ENCODE data around the gene SLC26A11. TPM values are rescaled to one million over a fixed set of nuclear protein-coding genes. Genes with fewer than 3 reads are reported as not detected.

SLC26A11 gene
- total RNA-seq, 1 donor from 2014 or later, result 23.6 TPM

- Mint-ChIP-seq H3K27ac (no peak overlapping the region), H3K36me3 (peaks cover 3% of the 10 kb centered on the region), H3K27me3 (no peaks in the 10 kb centered on the region), H3K4me1 (ENCODE audit: unreplicated experiment) (no peaks in the 10 kb centered on the region), H3K9me3 (no peaks in the 10 kb centered on the region), H3K4me3 (no peak overlapping the region)
- DNase-seq (ENCODE audit: extremely low spot score, unreplicated experiment), result no peak
- no peak for TF ChIP-seq CTCF (conservative IDR thresholded peaks at IDR 0.05)
These were observed 65.2 kb downstream of the SLC26A11 start for GRCh38 chr17:80285237-80285920.

- Mint-ChIP-seq H3K27ac (no peak overlapping the region), H3K9me3 (no peaks in the 10 kb centered on the region), H3K4me3 (no peak overlapping the region), H3K27me3 (no peaks in the 10 kb centered on the region), H3K36me3 (peaks cover 8% of the 10 kb centered on the region), H3K4me1 (ENCODE audit: unreplicated experiment) (no peaks in the 10 kb centered on the region)
- no peak for DNase-seq (ENCODE audit: extremely low spot score, unreplicated experiment)
- TF ChIP-seq CTCF (conservative IDR thresholded peaks at IDR 0.05), result no peak
These were observed 66.4 kb downstream of the SLC26A11 start for GRCh38 chr17:80286638-80286960.

GRCh38 chr17:80287038-80287437 is 66.8 kb downstream of the SLC26A11 start:
- no peaks in the 10 kb centered on the region for H3K27me3 Mint-ChIP-seq
- DNase-seq (ENCODE audit: extremely low spot score, unreplicated experiment), result no peak
- H3K4me1 Mint-ChIP-seq (ENCODE audit: unreplicated experiment), result no peaks in the 10 kb centered on the region
- no peak overlapping the region for H3K27ac Mint-ChIP-seq
- TF ChIP-seq CTCF (conservative IDR thresholded peaks at IDR 0.05), result no peak
- no peaks in the 10 kb centered on the region for H3K9me3 Mint-ChIP-seq
- peaks cover 9% of the 10 kb centered on the region for H3K36me3 Mint-ChIP-seq
- no peak overlapping the region for H3K4me3 Mint-ChIP-seq

- Mint-ChIP-seq H3K27ac (no peak overlapping the region), H3K4me3 (no peak overlapping the region), H3K9me3 (no peaks in the 10 kb centered on the region), H3K4me1 (ENCODE audit: unreplicated experiment) (no peaks in the 10 kb centered on the region), H3K36me3 (peaks cover 12% of the 10 kb centered on the region), H3K27me3 (no peaks in the 10 kb centered on the region)
- no peak for DNase-seq (ENCODE audit: extremely low spot score, unreplicated experiment)
- TF ChIP-seq CTCF (conservative IDR thresholded peaks at IDR 0.05), result no peak
These were observed 67.8 kb downstream of the SLC26A11 start for GRCh38 chr17:80287806-80288567.

- H3K27ac Mint-ChIP-seq, result no peak overlapping the region
- H3K4me3 Mint-ChIP-seq, result no peak overlapping the region
- H3K4me1 Mint-ChIP-seq (ENCODE audit: unreplicated experiment), result no peaks in the 10 kb centered on the region
- no peaks in the 10 kb centered on the region for H3K27me3 Mint-ChIP-seq
- DNase-seq (ENCODE audit: extremely low spot score, unreplicated experiment), result no peak
- no peak for TF ChIP-seq CTCF (conservative IDR thresholded peaks at IDR 0.05)
- peaks cover 16% of the 10 kb centered on the region for H3K36me3 Mint-ChIP-seq
- H3K9me3 Mint-ChIP-seq, result no peaks in the 10 kb centered on the region
These were observed 69.4 kb downstream of the SLC26A11 start for GRCh38 chr17:80289616-80290015.

Data from type B pancreatic cell (in vitro differentiated cells).